ENCODE measurements around the gene RNF157. TPM values are rescaled to one million over a fixed set of nuclear protein-coding genes. Genes with fewer than 3 reads are reported as not detected.

The RNF157 gene
- total and polyA plus RNA-seq, 2 of the 13 experiments (the other 11 are each of a cell fraction or from before 2014, with no cell fraction given) = 0.44 to 1.5 TPM

- TF ChIP-seq ZNF12 (CRISPR knock-in tag; IDR thresholded peaks at IDR 0.05) = no peak
- 0 out of 2 replicates have a peak, but pooled peaks have one; percentile 18 for TF ChIP-seq FOXO1 (CRISPR knock-in tag; IDR thresholded peaks at IDR 0.05)
- TF ChIP-seq TBX3 (IDR thresholded peaks at IDR 0.05; ENCODE audit: borderline replicate concordance) = no peak
- no peak for TF ChIP-seq ZNF660 (CRISPR knock-in tag; IDR thresholded peaks at IDR 0.05; ENCODE audit: borderline replicate concordance, low read depth)
- TF ChIP-seq ZNF441 (CRISPR knock-in tag; IDR thresholded peaks at IDR 0.05; ENCODE audit: borderline replicate concordance) = no peak
- no peak for TF ChIP-seq ATF3 (CRISPR knock-in tag; IDR thresholded peaks at IDR 0.05)
- TF ChIP-seq ZIK1 (CRISPR knock-in tag; IDR thresholded peaks at IDR 0.05; ENCODE audit: borderline replicate concordance, low read depth) = no peak
- TF ChIP-seq, protein P1, sequence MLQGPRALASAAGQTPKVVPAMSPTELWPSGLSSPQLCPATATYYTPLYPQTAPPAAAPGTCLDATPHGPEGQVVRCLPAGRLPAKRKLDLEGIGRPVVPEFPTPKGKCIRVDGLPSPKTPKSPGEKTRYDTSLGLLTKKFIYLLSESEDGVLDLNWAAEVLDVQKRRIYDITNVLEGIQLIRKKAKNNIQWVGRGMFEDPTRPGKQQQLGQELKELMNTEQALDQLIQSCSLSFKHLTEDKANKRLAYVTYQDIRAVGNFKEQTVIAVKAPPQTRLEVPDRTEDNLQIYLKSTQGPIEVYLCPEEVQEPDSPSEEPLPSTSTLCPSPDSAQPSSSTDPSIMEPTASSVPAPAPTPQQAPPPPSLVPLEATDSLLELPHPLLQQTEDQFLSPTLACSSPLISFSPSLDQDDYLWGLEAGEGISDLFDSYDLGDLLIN (CRISPR knock-in tag; IDR thresholded peaks at IDR 0.05; ENCODE audit: borderline replicate concordance) = no peak
- no peak for TF ChIP-seq SATB2 (CRISPR knock-in tag; IDR thresholded peaks at IDR 0.05)
- TF ChIP-seq ZNF674 (CRISPR knock-in tag; IDR thresholded peaks at IDR 0.05; ENCODE audit: low read depth) = peak; percentile 25; the same call in 1 of the 2 replicates
- TF ChIP-seq NR1H2 (CRISPR knock-in tag; IDR thresholded peaks at IDR 0.05; ENCODE audit: borderline replicate concordance, low read depth) = no peak
- no peak for TF ChIP-seq DR1 (CRISPR knock-in tag; IDR thresholded peaks at IDR 0.05)
- TF ChIP-seq TBL1XR1 (IDR thresholded peaks at IDR 0.05; ENCODE audit: borderline replicate concordance, low read length, partially characterized antibody) = no peak
- no peak for TF ChIP-seq ZNF256 (CRISPR knock-in tag; conservative IDR thresholded peaks at IDR 0.05)
- no peak for TF ChIP-seq GABPA (IDR thresholded peaks at IDR 0.05; ENCODE audit: low read depth, low read length)
- TF ChIP-seq GABPA (CRISPR knock-in tag; IDR thresholded peaks at IDR 0.05; ENCODE audit: low read depth) = no peak
- no peak for TF ChIP-seq RFXAP (CRISPR knock-in tag; IDR thresholded peaks at IDR 0.05; ENCODE audit: borderline replicate concordance)
- TF ChIP-seq MAFG (CRISPR knock-in tag; IDR thresholded peaks at IDR 0.05) = no peak
- no peak for TF ChIP-seq THAP8 (CRISPR knock-in tag; IDR thresholded peaks at IDR 0.05; ENCODE audit: borderline replicate concordance)
- TF ChIP-seq, protein P2, sequence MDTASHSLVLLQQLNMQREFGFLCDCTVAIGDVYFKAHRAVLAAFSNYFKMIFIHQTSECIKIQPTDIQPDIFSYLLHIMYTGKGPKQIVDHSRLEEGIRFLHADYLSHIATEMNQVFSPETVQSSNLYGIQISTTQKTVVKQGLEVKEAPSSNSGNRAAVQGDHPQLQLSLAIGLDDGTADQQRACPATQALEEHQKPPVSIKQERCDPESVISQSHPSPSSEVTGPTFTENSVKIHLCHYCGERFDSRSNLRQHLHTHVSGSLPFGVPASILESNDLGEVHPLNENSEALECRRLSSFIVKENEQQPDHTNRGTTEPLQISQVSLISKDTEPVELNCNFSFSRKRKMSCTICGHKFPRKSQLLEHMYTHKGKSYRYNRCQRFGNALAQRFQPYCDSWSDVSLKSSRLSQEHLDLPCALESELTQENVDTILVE (CRISPR knock-in tag; IDR thresholded peaks at IDR 0.05) = no peak
- TF ChIP-seq GLI4 (CRISPR knock-in tag; IDR thresholded peaks at IDR 0.05; ENCODE audit: borderline replicate concordance) = no peak
- TF ChIP-seq, protein P3, sequence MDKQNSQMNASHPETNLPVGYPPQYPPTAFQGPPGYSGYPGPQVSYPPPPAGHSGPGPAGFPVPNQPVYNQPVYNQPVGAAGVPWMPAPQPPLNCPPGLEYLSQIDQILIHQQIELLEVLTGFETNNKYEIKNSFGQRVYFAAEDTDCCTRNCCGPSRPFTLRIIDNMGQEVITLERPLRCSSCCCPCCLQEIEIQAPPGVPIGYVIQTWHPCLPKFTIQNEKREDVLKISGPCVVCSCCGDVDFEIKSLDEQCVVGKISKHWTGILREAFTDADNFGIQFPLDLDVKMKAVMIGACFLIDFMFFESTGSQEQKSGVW (CRISPR knock-in tag; IDR thresholded peaks at IDR 0.05; ENCODE audit: borderline replicate concordance) = no peak
- no peak for TF ChIP-seq ZNF337 (CRISPR knock-in tag; IDR thresholded peaks at IDR 0.05; ENCODE audit: borderline replicate concordance, low read depth)
- TF ChIP-seq KLF9 (CRISPR knock-in tag; IDR thresholded peaks at IDR 0.05; ENCODE audit: low read depth) = no peak
- TF ChIP-seq ZNF121 (CRISPR knock-in tag; IDR thresholded peaks at IDR 0.05) = no peak
- no peak for TF ChIP-seq ZFP41 (CRISPR knock-in tag; IDR thresholded peaks at IDR 0.05; ENCODE audit: borderline replicate concordance)
Measured at GRCh38 chr17:76240461-76241203, at the start of gene RNF157 (continued).
